ENCODE measurements around the gene PRKCZ.

PRKCZ gene

GRCh38 chr1:2214541-2215241 is 164.5 kb downstream of the PRKCZ start:
- no peak for DNase-seq

GRCh38 chr1:2215329-2215728 is 165.1 kb downstream of the PRKCZ start:
- DNase-seq = no peak

- no peak for DNase-seq
These were observed 165.9 kb downstream of the PRKCZ start for GRCh38 chr1:2215909-2216766.

GRCh38 chr1:2216767-2217058 is 166.5 kb downstream of the PRKCZ start:
- no peak for DNase-seq

GRCh38 chr1:2221271-2221670 is 171.1 kb downstream of the PRKCZ start:
- no peak for DNase-seq

GRCh38 chr1:2224170-2224584 is 174.0 kb downstream of the PRKCZ start:
- DNase-seq = no peak

- no peak for DNase-seq
These were observed 174.6 kb downstream of the PRKCZ start for GRCh38 chr1:2224631-2225428.

GRCh38 chr1:2226525-2227345 is 176.5 kb downstream of the PRKCZ start:
- no peak for DNase-seq

- peak; percentile 95 for DNase-seq
These were observed 177.3 kb downstream of the PRKCZ start for GRCh38 chr1:2227346-2228156.

- peak; percentile 1 for DNase-seq
These were observed 178.0 kb downstream of the PRKCZ start, which contains the start of gene SKI for GRCh38 chr1:2228157-2228594. TSS of gene SKI (plus strand) at chr1:2228319. CDS start at chr1:2228767, 448 bp downstream.

GRCh38 chr1:2228694-2229036 is 178.5 kb downstream of the PRKCZ start:
- peak; percentile 35 for DNase-seq

- DNase-seq = peak; percentile 72
These were observed 179.0 kb downstream of the PRKCZ start for GRCh38 chr1:2229037-2229864.

- DNase-seq = peak; percentile 22
These were observed 179.9 kb downstream of the PRKCZ start for GRCh38 chr1:2229911-2230731.

- peak; percentile 66 for DNase-seq
These were observed 180.7 kb downstream of the PRKCZ start for GRCh38 chr1:2230781-2231531.

GRCh38 chr1:2231532-2232254 is 181.5 kb downstream of the PRKCZ start:
- peak; percentile 91 for DNase-seq

- DNase-seq = no peak
These were observed 182.2 kb downstream of the PRKCZ start for GRCh38 chr1:2232255-2232915.

GRCh38 chr1:2232916-2233438 is 182.8 kb downstream of the PRKCZ start:
- DNase-seq = peak; percentile 9
